Measurements from ENCODE around the gene GLIPR1L2. TPM values are rescaled to one million over a fixed set of nuclear protein-coding genes. Genes with fewer than 3 reads are reported as not detected.

GLIPR1L2 gene
- total RNA-seq, 4 donors from 2014 or later, result 0.95 TPM; not detected in 3

GRCh38 chr12:75419841-75420240 lies 29.0 kb downstream of the GLIPR1L2 start:
- Histone ChIP-seq H3K36me3 (no peaks in the 10 kb centered on the region), H3K27ac (no peak overlapping the region), H3K9me3 (no peaks in the 10 kb centered on the region), H3K27me3 (no peaks in the 10 kb centered on the region), H3K4me3 (no peak overlapping the region), H3K4me1 (no peaks in the 10 kb centered on the region)
- TF ChIP-seq POLR2A (IDR thresholded peaks at IDR 0.05) (no peak), POLR2AphosphoS5 (IDR thresholded peaks at IDR 0.05) (no peak), EP300 (IDR thresholded peaks at IDR 0.05; ENCODE audit: low read depth) (no peak), CTCF (IDR thresholded peaks at IDR 0.05) (no peak)
- WGBS, 2 donors (ENCODE audit: low coverage in 1 of 2), result 60 to 79% methylated on average over 2 of the region's 2 CpGs
- DNase-seq, result no peak
- in situ Hi-C loops (cut with MboI; ENCODE audit: low pct_ligation_motif_present in 1 of 4, low pct_unique_long_range_greater_than_20kb in 1 of 4, low sequenced_read_pairs in 3 of 4), result no loop called here
- intact Hi-C loops (cut with DNase I; ENCODE audit: low total_unique reads), result no loop called here

- Histone ChIP-seq H3K9me3 (no peaks in the 10 kb centered on the region), H3K4me3 (no peak overlapping the region), H3K27ac (no peak overlapping the region), H3K27me3 (no peaks in the 10 kb centered on the region), H3K4me1 (no peaks in the 10 kb centered on the region), H3K36me3 (no peaks in the 10 kb centered on the region)
- DNase-seq, result no peak
- WGBS, 2 donors (ENCODE audit: low coverage in 1 of 2), result 34% methylated on average over 1 of the region's 1 CpG; no CpG with 5 or more reads in 1 of the 2 donors
- TF ChIP-seq EP300 (IDR thresholded peaks at IDR 0.05; ENCODE audit: low read depth) (no peak), POLR2AphosphoS5 (IDR thresholded peaks at IDR 0.05) (no peak), CTCF (IDR thresholded peaks at IDR 0.05) (no peak), POLR2A (IDR thresholded peaks at IDR 0.05) (no peak)
- in situ Hi-C loops (cut with MboI; ENCODE audit: low pct_ligation_motif_present in 1 of 4, low pct_unique_long_range_greater_than_20kb in 1 of 4, low sequenced_read_pairs in 3 of 4) (no loop called here), intact Hi-C loops (cut with DNase I; ENCODE audit: low total_unique reads) (no loop called here)
Observed at GRCh38 chr12:75427491-75427890, 36.6 kb downstream of the GLIPR1L2 start.

- Histone ChIP-seq H3K36me3 (no peaks in the 10 kb centered on the region), H3K4me1 (no peaks in the 10 kb centered on the region), H3K9me3 (no peaks in the 10 kb centered on the region), H3K27me3 (no peaks in the 10 kb centered on the region), H3K4me3 (no peak overlapping the region), H3K27ac (no peak overlapping the region)
- TF ChIP-seq POLR2AphosphoS5 (IDR thresholded peaks at IDR 0.05) (no peak), POLR2A (IDR thresholded peaks at IDR 0.05) (no peak), EP300 (IDR thresholded peaks at IDR 0.05; ENCODE audit: low read depth) (no peak), CTCF (IDR thresholded peaks at IDR 0.05) (no peak)
- no peak for DNase-seq
- in situ Hi-C loops (cut with MboI; ENCODE audit: low pct_ligation_motif_present in 1 of 4, low pct_unique_long_range_greater_than_20kb in 1 of 4, low sequenced_read_pairs in 3 of 4), result no loop called here
- intact Hi-C loops (cut with DNase I; ENCODE audit: low total_unique reads), result no loop called here
- WGBS, 2 donors (ENCODE audit: low coverage in 1 of 2), result 73% methylated on average over 1 of the region's 1 CpG; no CpG with 5 or more reads in 1 of the 2 donors
Observed at GRCh38 chr12:75428767-75429166, 37.9 kb downstream of the GLIPR1L2 start.

- in situ Hi-C loops (cut with MboI; ENCODE audit: low pct_ligation_motif_present in 1 of 4, low pct_unique_long_range_greater_than_20kb in 1 of 4, low sequenced_read_pairs in 3 of 4) (no loop called here), intact Hi-C loops (cut with DNase I; ENCODE audit: low total_unique reads) (no loop called here)
- Histone ChIP-seq H3K9me3 (peaks cover 0 to 6% of the 10 kb centered on the region in 2 donors), H3K36me3 (no peaks in the 10 kb centered on the region), H3K4me1 (no peaks in the 10 kb centered on the region), H3K4me3 (no peak overlapping the region), H3K27ac (no peak overlapping the region), H3K27me3 (no peaks in the 10 kb centered on the region)
- DNase-seq, result no peak
- no peak for TF ChIP-seq POLR2AphosphoS5 (IDR thresholded peaks at IDR 0.05)
- no peak for TF ChIP-seq POLR2A (IDR thresholded peaks at IDR 0.05)
- no peak for TF ChIP-seq CTCF (IDR thresholded peaks at IDR 0.05)
- TF ChIP-seq EP300 (IDR thresholded peaks at IDR 0.05; ENCODE audit: low read depth), result no peak
- 40 to 85% methylated on average over 1 of the region's 1 CpG for WGBS, 2 donors (ENCODE audit: low coverage in 1 of 2)
Observed at GRCh38 chr12:75432924-75433323, 42.0 kb downstream of the GLIPR1L2 start.
